Measurements from ENCODE around the gene SYMPK.

Gene SYMPK

DNA sequence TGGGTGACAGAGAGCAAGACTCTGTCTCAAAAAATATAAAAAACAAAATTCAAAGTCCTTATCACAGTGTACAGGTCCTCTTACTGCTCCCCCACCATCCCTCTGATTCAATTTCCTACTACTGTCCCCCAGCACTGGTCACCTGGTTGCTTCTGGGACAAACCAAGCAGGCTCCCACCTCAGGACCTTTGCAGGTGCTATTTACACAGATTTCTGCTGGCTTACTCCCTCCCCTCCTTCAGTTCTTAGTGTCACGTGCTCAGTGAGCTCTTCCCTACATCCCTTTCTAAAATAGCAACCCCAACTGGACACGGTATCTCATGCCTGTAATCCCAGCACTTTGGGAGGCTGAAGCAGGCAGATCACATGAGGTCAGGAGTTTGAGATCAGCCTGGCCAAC is 17.0 kb upstream of the SYMPK start:
- no peak for DNase-seq
- Histone ChIP-seq H3K27me3 (ENCODE audit: insufficient read depth, low read depth, severe bottlenecking) (no peaks in the 10 kb centered on the region), H3K4me3 (ENCODE audit: low read depth, low read length) (no peak overlapping the region), H3K27ac (no peak overlapping the region), H3K36me3 (peaks cover 17% of the 10 kb centered on the region), H3K9me3 (ENCODE audit: severe bottlenecking) (no peaks in the 10 kb centered on the region)
- TF ChIP-seq, protein P1, sequence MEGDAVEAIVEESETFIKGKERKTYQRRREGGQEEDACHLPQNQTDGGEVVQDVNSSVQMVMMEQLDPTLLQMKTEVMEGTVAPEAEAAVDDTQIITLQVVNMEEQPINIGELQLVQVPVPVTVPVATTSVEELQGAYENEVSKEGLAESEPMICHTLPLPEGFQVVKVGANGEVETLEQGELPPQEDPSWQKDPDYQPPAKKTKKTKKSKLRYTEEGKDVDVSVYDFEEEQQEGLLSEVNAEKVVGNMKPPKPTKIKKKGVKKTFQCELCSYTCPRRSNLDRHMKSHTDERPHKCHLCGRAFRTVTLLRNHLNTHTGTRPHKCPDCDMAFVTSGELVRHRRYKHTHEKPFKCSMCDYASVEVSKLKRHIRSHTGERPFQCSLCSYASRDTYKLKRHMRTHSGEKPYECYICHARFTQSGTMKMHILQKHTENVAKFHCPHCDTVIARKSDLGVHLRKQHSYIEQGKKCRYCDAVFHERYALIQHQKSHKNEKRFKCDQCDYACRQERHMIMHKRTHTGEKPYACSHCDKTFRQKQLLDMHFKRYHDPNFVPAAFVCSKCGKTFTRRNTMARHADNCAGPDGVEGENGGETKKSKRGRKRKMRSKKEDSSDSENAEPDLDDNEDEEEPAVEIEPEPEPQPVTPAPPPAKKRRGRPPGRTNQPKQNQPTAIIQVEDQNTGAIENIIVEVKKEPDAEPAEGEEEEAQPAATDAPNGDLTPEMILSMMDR (IDR thresholded peaks at IDR 0.05; ENCODE audit: low read depth, low read length) = no peak

DNA sequence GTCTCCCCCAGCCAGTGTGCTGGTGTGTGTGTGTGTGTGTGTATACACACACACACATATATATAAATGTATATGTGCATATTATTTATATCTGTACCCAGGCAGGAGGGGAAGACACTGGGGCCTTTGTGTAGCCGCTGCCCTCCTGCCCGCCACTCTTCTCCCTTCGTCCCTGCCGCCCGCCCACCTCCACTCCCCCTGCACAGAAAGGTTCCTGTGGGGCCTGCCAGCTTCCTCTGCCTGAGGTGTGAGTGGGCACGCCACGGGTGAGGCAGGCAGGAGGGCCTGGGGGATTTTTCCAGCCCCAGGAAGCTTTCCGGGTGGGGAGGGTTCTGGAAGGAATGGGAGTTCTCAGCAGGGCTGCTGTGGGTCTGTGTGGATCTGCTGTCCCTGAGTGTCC is 16.1 kb upstream of the SYMPK start:
- H3K27me3 ChIP-seq (ENCODE audit: insufficient read depth, low read depth, severe bottlenecking) = no peaks in the 10 kb centered on the region
- TF ChIP-seq, protein P1 (IDR thresholded peaks at IDR 0.05; ENCODE audit: low read depth, low read length) = no peak
- H3K9me3 ChIP-seq (ENCODE audit: severe bottlenecking) = no peaks in the 10 kb centered on the region
- no peak overlapping the region for H3K27ac ChIP-seq
- DNase-seq = no peak
- no peak overlapping the region for H3K4me3 ChIP-seq (ENCODE audit: low read depth, low read length)
- H3K36me3 ChIP-seq = peaks cover 8% of the 10 kb centered on the region

DNA sequence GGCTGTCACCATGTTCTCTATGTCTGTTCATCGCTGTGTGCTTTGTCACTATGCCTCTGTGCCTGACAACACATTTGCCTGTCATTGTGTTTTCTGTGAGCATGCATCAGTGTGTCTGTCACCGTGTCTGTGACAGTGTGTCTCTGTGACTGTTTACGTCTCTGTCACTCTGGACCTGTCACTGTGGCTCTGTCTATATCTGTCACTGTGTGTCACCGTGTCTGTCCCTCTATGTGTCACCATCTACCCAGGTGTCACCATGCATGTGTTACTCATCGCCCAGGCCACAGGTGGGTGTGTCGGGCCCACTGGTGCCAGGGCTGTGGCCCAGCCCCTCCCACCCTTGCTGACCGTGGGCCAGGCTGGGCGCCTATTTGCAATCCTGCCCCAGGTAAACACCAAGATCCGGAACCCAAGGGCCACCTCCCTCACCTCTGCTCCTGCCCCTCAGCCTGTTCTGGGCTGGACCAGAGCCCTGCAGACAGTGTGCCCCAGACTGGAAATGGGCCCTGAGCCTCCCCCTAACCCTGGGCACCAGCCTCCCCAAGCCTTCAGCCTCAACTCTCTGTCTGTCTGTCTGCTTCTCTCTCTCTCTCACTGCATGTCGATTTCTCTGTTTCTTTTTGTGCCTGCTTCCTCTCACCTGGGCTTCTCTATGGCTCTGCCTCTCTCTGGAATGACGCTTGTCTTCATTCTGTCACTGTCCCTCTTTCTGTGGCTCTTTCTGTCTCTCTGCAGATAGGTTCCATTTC is 15.3 kb upstream of the SYMPK start:
- no peaks in the 10 kb centered on the region for H3K9me3 ChIP-seq (ENCODE audit: severe bottlenecking)
- H3K27me3 ChIP-seq (ENCODE audit: insufficient read depth, low read depth, severe bottlenecking) = no peaks in the 10 kb centered on the region
- H3K36me3 ChIP-seq = peaks cover 3% of the 10 kb centered on the region
- no peak overlapping the region for H3K27ac ChIP-seq
- no peak overlapping the region for H3K4me3 ChIP-seq (ENCODE audit: low read depth, low read length)
- no peak for DNase-seq
- TF ChIP-seq, protein P1 (IDR thresholded peaks at IDR 0.05; ENCODE audit: low read depth, low read length) = no peak

DNA sequence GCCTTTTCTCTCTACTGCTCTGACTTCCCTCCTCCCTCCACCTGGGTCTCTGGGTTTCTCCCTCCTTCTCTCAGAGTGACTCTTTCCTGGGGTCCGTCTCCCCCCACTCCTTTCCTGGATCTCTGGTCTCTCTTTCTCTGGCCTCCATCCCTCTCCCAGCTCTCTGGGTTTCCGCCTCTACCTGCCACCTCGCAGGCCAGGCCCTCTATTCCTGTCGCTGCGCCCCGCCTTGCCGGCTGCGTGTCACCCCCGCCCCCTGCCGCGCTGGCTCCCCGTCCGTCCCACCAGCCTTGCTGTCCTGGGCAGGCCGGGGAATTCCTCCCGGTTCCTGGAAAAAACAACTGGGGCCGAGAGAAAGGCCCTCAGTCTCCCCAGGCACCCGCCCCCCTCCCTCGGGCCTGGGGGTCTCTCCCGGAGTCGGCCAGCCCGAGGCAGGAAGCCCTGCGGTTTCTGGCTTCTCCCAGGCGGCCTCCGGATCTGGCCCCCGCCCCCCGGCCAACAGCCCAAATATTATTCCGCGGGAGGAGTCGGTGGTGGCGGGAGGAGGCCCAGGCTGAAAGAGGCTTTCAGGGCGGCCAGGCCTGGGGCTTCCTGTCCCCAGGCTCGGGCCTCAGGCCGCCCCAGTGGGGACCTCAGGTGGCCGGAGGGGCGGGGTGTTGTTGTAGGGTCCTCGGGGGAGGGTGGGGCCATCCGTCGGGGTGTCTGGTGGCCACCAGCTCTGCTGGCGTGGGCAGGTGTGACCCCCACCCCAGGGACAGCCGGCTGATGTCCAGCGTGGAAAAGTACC is 13.7 kb upstream of the SYMPK start:
- no peak overlapping the region for H3K4me3 ChIP-seq (ENCODE audit: low read depth, low read length)
- DNase-seq = no peak

DNA sequence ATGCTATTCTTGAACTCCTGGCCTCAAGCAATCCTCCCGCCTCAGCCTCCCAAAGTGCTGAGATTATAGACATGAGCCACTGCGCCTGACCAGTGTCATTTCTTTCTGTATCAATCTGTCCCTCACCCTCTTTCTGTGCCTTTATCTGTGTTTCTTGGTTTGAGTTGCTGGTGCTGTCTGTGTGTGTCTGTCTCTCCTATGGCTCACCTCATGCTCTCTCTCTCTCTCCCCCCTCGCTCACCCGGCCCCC is 13.1 kb upstream of the SYMPK start:
- TF ChIP-seq, protein P1 (IDR thresholded peaks at IDR 0.05; ENCODE audit: low read depth, low read length) = no peak
- Histone ChIP-seq H3K27me3 (ENCODE audit: insufficient read depth, low read depth, severe bottlenecking) (no peaks in the 10 kb centered on the region), H3K27ac (no peak overlapping the region), H3K9me3 (ENCODE audit: severe bottlenecking) (no peaks in the 10 kb centered on the region), H3K4me3 (ENCODE audit: low read depth, low read length) (no peak overlapping the region), H3K36me3 (no peaks in the 10 kb centered on the region; the same call in 1 of the 2 replicates)
- DNase-seq = no peak

More for the DNA sequence above, 13.7 kb upstream of the SYMPK start:
- H3K9me3 ChIP-seq (ENCODE audit: severe bottlenecking) = no peaks in the 10 kb centered on the region
- no peaks in the 10 kb centered on the region; the same call in 1 of the 2 replicates for H3K36me3 ChIP-seq
- H3K27me3 ChIP-seq (ENCODE audit: insufficient read depth, low read depth, severe bottlenecking) = no peaks in the 10 kb centered on the region
- TF ChIP-seq, protein P1 (IDR thresholded peaks at IDR 0.05; ENCODE audit: low read depth, low read length) = no peak
- H3K27ac ChIP-seq = no peak overlapping the region
